GM19023 (cell line): ENCODE measurements around the gene UBE2M.
"Not testable (repeated sequence)": the region's sequence is repeated elsewhere in the genome, so short reads cannot be mapped to it uniquely, and the experiment has no call there.

Experiments used
- ATAC-seq: cut with Tn5 transposase; IDR thresholded peaks from one replicate; pipeline ENCODE4 v1.9.1; 2021; ENCODE audit warnings: mild to moderate bottlenecking, moderate library complexity; ENCODE audit not compliant: unreplicated experiment

Gene UBE2M

DNA sequence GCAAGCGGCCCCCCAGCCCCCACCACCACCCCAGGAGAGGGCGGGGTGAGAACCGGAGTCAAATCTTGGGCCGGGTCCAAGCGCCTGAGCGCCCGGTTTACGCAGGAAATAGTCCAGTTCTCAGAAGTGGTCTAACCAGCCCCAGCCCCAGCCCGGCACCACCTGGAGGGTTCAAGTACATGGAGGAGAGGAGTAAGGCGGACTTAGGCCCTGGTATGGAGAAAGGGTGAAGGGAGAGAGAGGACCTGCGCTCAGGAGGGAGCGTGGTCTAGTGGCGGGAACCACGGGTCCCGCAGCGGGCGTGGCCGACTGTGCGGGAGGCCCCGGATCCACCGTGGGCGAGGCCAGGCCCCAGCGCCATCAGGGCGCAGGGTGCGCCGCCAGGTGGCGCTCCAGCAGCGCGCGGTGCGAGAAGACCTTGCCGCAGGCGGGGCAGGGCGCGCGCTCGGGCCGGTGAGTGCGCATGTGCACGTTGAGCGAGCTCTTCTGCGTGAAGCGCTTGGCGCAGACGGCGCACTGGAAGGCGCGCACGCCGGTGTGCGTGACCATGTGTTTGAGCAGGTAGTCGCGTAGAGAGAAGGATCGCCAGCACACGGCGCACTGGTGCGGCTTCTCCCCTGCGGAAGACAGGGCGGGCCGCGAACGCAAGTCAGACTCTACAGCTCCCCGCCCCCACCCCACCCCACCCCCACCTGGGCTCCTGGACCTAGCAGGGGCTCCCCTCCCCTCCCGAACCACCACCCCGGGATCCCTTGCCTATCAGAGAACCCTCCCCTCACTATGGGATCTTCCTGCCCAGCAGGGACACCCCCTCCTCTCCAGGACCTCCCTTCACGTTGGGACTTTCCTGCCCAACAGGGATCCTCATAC is 44.5 kb downstream of the UBE2M start:
- peak; percentile 80 for ATAC-seq

DNA sequence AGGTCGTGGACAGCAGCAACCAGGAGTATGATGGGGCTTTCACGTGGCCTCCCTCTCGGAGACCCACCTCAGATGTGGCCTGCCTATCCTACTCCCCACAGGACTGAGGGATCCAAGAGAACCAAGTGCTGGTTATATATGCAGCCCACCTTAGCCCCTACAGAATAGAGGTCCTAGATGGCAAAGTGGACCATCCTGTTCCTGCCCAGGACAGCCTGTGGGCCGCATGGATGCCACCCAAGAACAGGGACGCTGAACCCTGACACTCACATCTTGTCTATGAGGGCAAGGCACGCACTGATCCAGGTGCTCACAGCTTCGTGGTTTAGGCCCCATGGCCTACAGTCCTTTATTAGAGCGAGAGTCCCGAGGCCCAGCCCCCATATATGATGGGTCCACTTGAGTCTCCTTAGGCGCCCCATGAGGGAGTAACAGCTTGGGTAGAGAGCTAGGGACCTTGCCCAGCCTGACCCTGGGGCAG is 45.2 kb downstream of the UBE2M start:
- no peak for ATAC-seq

DNA sequence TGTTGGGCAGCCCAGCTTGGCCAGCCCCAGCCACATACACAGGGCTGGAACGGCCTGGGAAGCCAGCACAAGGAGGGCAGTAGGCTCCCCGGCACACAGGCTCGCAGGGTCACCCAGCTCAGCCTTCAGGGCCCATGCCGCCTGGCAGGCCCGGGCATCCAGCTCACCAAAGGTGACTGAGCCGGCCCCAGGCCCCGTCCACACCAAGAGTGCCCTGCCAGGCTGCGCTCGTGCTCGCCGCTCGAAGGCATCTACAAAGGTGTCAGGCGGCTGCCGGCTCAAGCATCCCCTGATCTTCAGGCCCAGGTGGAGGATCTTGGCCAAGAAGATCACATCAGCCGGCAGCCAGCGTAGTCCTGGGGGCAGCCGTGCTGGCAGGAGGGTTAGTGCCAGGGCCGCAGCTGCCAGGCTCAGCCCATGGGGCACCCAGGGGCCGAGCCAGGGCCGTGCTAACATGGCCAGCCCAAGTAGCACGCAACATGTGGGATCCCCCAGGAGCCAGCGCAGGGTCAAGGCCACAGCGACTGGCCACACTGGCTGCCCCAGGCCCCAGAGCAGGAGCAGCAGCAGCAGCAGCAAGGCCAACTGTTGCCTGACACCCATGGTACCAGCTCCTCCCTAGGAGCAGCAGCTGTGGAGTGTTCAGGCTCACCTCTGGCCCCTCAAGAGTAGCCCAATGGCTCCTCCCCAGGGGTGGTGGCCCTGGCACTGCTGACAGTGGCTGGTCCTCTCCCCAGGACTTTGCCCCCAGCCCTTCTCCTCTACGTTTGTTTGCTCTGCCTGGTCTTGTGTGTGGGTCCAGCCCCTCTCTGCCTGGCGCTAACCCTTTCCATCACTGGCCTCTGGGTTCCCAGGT is 46.8 kb downstream of the UBE2M start, which contains the start of gene SLC27A5:
Gene SLC27A5 (minus strand): TSS at position 640 of the 856 bp plus-strand sequence. CDS start 37 bp downstream, at position 603.
- ATAC-seq, result no peak

DNA sequence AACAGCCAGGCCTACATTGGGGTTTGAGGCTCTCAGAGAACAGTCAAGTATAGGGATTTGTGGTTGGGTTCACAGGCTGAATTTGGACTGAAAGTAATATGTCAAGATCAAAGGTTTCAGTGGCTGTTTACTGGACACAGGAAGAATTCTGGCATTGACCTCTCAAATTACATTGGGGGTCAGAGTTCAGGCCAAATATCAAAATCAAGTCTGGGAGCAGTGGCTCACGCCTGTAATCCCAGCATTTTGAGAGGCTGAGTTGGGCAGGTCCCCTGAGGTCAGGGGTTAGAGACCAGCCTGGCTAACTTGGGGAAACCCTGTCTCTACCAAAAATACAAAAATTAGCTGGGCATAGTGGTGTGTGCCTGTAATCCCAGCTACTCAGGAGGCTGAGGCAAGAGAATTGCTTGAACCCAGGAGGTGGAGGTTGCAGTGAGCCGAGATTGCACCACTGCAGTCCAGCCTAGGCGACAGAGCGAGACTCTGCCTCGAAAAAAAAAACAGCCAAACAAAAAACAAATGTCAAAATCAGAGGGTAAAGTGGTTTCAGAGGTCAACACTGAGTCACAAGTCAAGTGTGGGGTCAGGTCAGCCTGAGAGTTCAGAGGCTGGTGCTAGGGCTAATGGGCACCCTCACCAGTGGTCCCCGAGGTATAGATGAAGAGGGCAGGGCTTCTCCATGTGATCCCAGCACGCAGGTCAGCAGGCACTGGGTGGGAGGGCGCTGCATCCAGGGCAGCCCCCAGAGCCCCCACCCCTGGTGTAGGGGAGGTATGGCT is 48.1 kb downstream of the UBE2M start:
- ATAC-seq, result no peak

- ATAC-seq, result no peak
These were observed 48.7 kb downstream of the UBE2M start for GRCh38 chr19:58509731-58510083.

- ATAC-seq, result not testable (repeated sequence)
These were observed 50.7 kb downstream of the UBE2M start for GRCh38 chr19:58507602-58508223.
